K562 (cell line): ENCODE data around the gene RGL2. TPM values are rescaled to one million over a fixed set of nuclear protein-coding genes. Genes with fewer than 3 reads are reported as not detected.
A peak's percentile ranks its signal among the peaks of the same experiment; 100 is the strongest.

Experiments
- ARID1B ChIP-seq: fragments of 450-650 bp; IDR thresholded peaks from 2 replicates; pipeline ENCODE4 v1.6.1; 2016; ENCODE audit warnings: antibody characterized with exemption, mild to moderate bottlenecking, inconsistent platforms
- BCOR ChIP-seq: fragments of 450-650 bp; IDR thresholded peaks from 2 replicates; pipeline ENCODE4 v1.6.1; 2016
- BHLHE40 ChIP-seq: IDR thresholded peaks from 2 replicates; pipeline ENCODE4 v1.6.1; 2011; ENCODE audit warnings: low read length, improper control_type of control experiment
- CBX1 ChIP-seq: sonication (generic); IDR thresholded peaks from 2 replicates; pipeline ENCODE4 v1.6.1; 2016; ENCODE audit warnings: antibody characterized with exemption, low read depth, mild to moderate bottlenecking
- GATAD2B ChIP-seq: fragments of 450-650 bp; IDR thresholded peaks from 2 replicates; pipeline ENCODE4 v1.6.1; 2017; ENCODE audit warnings: mild to moderate bottlenecking, borderline replicate concordance
- LCOR ChIP-seq: sonication (generic); formaldehyde crosslinking; IDR thresholded peaks from 2 replicates; pipeline ENCODE4 v1.8.0; 2022; ENCODE audit warnings: mild to moderate bottlenecking, missing genetic modification reagents
- NCOA1 ChIP-seq: fragments of 450-650 bp; IDR thresholded peaks from 2 replicates; pipeline ENCODE4 v1.6.1; 2016; ENCODE audit warnings: low read depth
- NFIC ChIP-seq: fragments of 450-650 bp; IDR thresholded peaks from 2 replicates; pipeline ENCODE4 v1.6.1; 2017; ENCODE audit warnings: mild to moderate bottlenecking, inconsistent platforms
- NONO ChIP-seq, 2 experiments: fragments of 200-400 bp in 1 of 2; fragments of 450-650 bp in 1 of 2; formaldehyde crosslinking in 1 of 2; IDR thresholded peaks; 2 replicates each; pipeline ENCODE4 v1.6.1; 2017; ENCODE audit warnings: low read depth in 2 of 2, mild to moderate bottlenecking in 2 of 2, moderate library complexity in 2 of 2, low read length in 1 of 2
- RFX5 ChIP-seq: IDR thresholded peaks from 2 replicates; pipeline ENCODE4 v1.6.1; 2011; ENCODE audit warnings: low read depth, mild to moderate bottlenecking, improper control_type of control experiment, low read length
- RFX7 ChIP-seq: fragments of 250-450 bp; sonication (Bioruptor Pico); IDR thresholded peaks from 2 replicates; pipeline ENCODE4 v1.5.1; 2021; ENCODE audit warnings: mild to moderate bottlenecking
- SAFB2 ChIP-seq: fragments of 200-400 bp; formaldehyde crosslinking; IDR thresholded peaks from 2 replicates; pipeline ENCODE4 v1.6.1; 2018; ENCODE audit warnings: borderline replicate concordance, low read length, low read depth, moderate library complexity; ENCODE audit not compliant: severe bottlenecking
- SMARCB1 ChIP-seq: IDR thresholded peaks from 2 replicates; pipeline ENCODE4 v1.6.1; 2011; ENCODE audit warnings: improper control_type of control experiment, low read depth; ENCODE audit not compliant: insufficient read length
- TGIF2 ChIP-seq: sonication (generic); formaldehyde crosslinking; IDR thresholded peaks from 2 replicates; pipeline ENCODE4 v1.8.1; 2022; ENCODE audit warnings: mild to moderate bottlenecking, missing genetic modification reagents, moderate library complexity
- polyA plus RNA-seq, 8 experiments: library from polyadenylated mRNA; depleted of rRNA in 4 of 8; stranded (reverse) in 5 of 8; unstranded in 3 of 8; fragments of >200 nt; fragmentation: Nextera tagmentation in 2 of 8; fragmentation: Illumina TruSeq in 1 of 8; extraction: Ambion mirVana in 2 of 8; extraction: Trizol in 1 of 8; gene quantifications; 2 replicates each; pipeline versions ENCODE4 v1.2.1 to v1.2.3, GENCODE V29; 2011 to 2014; ENCODE audit warnings: inconsistent platforms in 1 of 8, missing spikeins in 1 of 8
- total RNA-seq, 7 experiments: library from RNA; depleted of rRNA in 6 of 7; stranded (reverse); fragments of >200 nt in 6 of 7; fragmentation: Illumina TruSeq in 2 of 7; extraction: Trizol in 2 of 7; gene quantifications; 2 replicates each; pipeline versions ENCODE4 v1.2.1 to v1.2.3, GENCODE V29; 2011 to 2021; ENCODE audit warnings: low replicate concordance in 1 of 7
- TF ChIP-seq, protein P1 (sequence below): fragments of 450-650 bp; IDR thresholded peaks from 2 replicates; pipeline ENCODE4 v1.6.1; 2016
- TF ChIP-seq, protein P2 (sequence below): fragments of 450-650 bp; formaldehyde crosslinking; IDR thresholded peaks from 2 replicates; pipeline ENCODE4 v1.4.0; 2020; ENCODE audit warnings: mild to moderate bottlenecking, mixed read lengths
- TF ChIP-seq, protein P3 (sequence below): fragments of 250-450 bp; sonication (Bioruptor Pico); IDR thresholded peaks from 2 replicates; pipeline ENCODE4 v1.5.0; 2020; ENCODE audit warnings: mild to moderate bottlenecking, borderline replicate concordance
- TF ChIP-seq, protein P4 (sequence below), 2 experiments: IDR thresholded peaks in 1 of 2; conservative IDR thresholded peaks in 1 of 2; 2 replicates each; pipeline ENCODE4 v1.6.1; 2016; ENCODE audit warnings: low read depth in 2 of 2, mild to moderate bottlenecking in 1 of 2, missing compliant biosample characterization in 1 of 2, missing genetic modification characterization in 1 of 2, moderate library complexity in 1 of 2
- TF ChIP-seq, protein P5 (sequence below): IDR thresholded peaks from 2 replicates; pipeline ENCODE4 v1.6.1; 2016; ENCODE audit warnings: missing genetic modification characterization, missing compliant biosample characterization

RGL2 gene
- total and polyA plus RNA-seq, 9 of the 15 experiments (the other 6 are each of a cell fraction or from before 2014, with no cell fraction given), result 1.8 to 57.1 (median 19.5) TPM

DNA sequence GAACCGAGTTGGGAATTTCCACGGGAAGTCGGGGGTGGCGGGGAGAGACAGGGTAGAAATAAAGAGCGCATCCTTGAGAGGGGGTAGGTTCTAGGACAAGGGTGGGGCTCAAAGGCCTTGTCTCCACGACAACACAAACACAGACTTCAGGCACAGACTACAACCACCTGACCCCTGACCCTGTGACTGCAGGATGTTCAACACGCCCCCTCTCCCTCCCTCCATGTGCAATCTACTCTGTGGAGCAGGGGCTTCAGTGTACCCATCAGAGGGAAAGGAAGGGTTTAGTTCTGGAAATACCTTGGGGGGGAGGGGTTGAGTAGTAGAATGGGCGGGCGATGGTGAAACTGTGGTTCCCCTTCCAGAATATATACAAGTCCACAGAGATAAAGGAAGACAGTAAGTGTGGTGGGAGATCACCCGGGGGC lies 15.8 kb upstream of the RGL2 start (continued):
- TF ChIP-seq, protein P1, sequence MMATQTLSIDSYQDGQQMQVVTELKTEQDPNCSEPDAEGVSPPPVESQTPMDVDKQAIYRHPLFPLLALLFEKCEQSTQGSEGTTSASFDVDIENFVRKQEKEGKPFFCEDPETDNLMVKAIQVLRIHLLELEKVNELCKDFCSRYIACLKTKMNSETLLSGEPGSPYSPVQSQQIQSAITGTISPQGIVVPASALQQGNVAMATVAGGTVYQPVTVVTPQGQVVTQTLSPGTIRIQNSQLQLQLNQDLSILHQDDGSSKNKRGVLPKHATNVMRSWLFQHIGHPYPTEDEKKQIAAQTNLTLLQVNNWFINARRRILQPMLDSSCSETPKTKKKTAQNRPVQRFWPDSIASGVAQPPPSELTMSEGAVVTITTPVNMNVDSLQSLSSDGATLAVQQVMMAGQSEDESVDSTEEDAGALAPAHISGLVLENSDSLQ, result 0 out of 2 replicates have a peak, but pooled peaks have one; percentile 3
- TF ChIP-seq CBX1 (no peak), SMARCB1 (no peak), NONO (IDR thresholded peaks at IDR 0.05; ENCODE audit: low read depth in 2 of 2, low read length in 1 of 2) (no peak), LCOR (CRISPR knock-in tag) (no peak), RFX7 (CRISPR knock-in tag) (no peak), TGIF2 (CRISPR knock-in tag) (no peak), ARID1B (no peak), BCOR (no peak), NCOA1 (no peak), SAFB2 (no peak), NFIC (no peak), GATAD2B (no peak), BHLHE40 (peak; percentile 42; the same call in 1 of the 2 replicates), RFX5 (no peak)
- TF ChIP-seq, protein P2, sequence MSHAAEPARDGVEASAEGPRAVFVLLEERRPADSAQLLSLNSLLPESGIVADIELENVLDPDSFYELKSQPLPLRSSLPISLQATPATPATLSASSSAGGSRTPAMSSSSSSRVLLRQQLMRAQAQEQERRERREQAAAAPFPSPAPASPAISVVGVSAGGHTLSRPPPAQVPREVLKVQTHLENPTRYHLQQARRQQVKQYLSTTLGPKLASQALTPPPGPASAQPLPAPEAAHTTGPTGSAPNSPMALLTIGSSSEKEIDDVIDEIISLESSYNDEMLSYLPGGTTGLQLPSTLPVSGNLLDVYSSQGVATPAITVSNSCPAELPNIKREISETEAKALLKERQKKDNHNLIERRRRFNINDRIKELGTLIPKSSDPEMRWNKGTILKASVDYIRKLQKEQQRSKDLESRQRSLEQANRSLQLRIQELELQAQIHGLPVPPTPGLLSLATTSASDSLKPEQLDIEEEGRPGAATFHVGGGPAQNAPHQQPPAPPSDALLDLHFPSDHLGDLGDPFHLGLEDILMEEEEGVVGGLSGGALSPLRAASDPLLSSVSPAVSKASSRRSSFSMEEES (CRISPR knock-in tag), result no peak
- TF ChIP-seq, protein P3, sequence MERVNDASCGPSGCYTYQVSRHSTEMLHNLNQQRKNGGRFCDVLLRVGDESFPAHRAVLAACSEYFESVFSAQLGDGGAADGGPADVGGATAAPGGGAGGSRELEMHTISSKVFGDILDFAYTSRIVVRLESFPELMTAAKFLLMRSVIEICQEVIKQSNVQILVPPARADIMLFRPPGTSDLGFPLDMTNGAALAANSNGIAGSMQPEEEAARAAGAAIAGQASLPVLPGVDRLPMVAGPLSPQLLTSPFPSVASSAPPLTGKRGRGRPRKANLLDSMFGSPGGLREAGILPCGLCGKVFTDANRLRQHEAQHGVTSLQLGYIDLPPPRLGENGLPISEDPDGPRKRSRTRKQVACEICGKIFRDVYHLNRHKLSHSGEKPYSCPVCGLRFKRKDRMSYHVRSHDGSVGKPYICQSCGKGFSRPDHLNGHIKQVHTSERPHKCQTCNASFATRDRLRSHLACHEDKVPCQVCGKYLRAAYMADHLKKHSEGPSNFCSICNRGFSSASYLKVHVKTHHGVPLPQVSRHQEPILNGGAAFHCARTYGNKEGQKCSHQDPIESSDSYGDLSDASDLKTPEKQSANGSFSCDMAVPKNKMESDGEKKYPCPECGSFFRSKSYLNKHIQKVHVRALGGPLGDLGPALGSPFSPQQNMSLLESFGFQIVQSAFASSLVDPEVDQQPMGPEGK (CRISPR knock-in tag), result 0 out of 2 replicates have a peak, but pooled peaks have one; percentile 64
- TF ChIP-seq, protein P4, sequence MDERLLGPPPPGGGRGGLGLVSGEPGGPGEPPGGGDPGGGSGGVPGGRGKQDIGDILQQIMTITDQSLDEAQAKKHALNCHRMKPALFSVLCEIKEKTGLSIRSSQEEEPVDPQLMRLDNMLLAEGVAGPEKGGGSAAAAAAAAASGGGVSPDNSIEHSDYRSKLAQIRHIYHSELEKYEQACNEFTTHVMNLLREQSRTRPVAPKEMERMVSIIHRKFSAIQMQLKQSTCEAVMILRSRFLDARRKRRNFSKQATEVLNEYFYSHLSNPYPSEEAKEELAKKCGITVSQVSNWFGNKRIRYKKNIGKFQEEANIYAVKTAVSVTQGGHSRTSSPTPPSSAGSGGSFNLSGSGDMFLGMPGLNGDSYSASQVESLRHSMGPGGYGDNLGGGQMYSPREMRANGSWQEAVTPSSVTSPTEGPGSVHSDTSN (CRISPR knock-in tag; IDR thresholded peaks at IDR 0.05; ENCODE audit: low read depth), result no peak
- TF ChIP-seq, protein P4 (tag; conservative IDR thresholded peaks at IDR 0.05; ENCODE audit: low read depth), result no peak
- TF ChIP-seq, protein P5, sequence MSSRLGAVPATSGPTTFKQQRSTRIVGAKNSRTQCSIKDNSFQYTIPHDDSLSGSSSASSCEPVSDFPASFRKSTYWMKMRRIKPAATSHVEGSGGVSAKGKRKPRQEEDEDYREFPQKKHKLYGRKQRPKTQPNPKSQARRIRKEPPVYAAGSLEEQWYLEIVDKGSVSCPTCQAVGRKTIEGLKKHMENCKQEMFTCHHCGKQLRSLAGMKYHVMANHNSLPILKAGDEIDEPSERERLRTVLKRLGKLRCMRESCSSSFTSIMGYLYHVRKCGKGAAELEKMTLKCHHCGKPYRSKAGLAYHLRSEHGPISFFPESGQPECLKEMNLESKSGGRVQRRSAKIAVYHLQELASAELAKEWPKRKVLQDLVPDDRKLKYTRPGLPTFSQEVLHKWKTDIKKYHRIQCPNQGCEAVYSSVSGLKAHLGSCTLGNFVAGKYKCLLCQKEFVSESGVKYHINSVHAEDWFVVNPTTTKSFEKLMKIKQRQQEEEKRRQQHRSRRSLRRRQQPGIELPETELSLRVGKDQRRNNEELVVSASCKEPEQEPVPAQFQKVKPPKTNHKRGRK (tag), result no peak
